Stromal cell of bone marrow (primary cell): ENCODE measurements around the gene GAS7.
"Not testable (repeated sequence)": the region's sequence is repeated elsewhere in the genome, so short reads cannot be mapped to it uniquely, and the experiment has no call there.

ENCODE experiments used
- DNase-seq: peaks from one replicate; pipeline ENCODE4 v3.0.0-alpha.2; 2012; ENCODE audit warnings: low read depth

The GAS7 gene

DNA sequence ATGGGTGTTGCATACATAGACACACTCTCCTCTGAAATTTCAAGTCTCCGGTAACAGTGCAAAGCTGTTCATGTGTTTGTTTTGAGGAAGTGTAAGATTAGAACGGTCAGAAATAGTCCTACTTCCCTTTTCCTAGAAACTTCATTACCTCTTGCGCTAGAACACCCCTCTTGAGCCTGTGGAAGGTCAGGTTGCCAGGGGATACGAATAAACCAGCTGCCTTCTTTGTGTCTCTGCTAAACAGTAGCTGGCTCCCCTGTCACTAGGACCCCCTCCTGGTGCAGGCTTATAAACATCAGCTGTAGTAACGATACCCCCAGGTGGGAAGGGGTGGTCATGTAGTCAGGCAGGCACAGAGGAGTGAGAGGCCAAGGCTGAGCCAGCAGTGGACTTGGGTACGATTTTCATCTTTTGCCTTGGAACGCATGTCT lies 179.9 kb downstream of the GAS7 start:
- no peak for DNase-seq

DNA sequence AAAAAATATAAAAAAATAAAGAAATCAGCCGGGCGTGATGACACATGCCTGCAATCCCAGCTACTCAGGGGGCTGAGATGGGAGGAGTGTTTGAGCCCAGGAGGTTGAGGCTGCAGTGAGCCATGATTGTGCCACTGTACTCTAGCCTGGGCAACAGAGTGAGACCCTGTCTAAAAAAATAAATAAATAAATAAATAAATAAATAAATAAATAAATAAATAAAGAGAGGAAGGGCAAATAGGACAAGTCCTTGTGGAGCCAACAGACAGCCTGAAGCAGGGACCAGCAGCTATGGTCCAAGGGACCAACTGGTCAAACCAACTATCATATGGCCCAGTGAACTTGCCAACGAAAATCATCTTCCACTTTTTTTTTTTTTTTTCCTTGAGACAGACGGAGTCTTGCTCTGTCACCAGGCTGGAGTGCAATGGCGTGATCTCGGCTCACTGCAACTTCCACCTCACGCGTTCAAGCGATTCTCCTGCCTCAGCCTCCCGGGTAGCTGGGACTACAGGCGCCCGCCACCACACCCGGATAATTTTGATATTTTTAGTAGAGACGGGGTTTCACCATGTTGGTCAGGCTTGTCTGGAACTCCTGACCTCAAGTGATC lies 181.3 kb downstream of the GAS7 start:
- not testable (repeated sequence) for DNase-seq

DNA sequence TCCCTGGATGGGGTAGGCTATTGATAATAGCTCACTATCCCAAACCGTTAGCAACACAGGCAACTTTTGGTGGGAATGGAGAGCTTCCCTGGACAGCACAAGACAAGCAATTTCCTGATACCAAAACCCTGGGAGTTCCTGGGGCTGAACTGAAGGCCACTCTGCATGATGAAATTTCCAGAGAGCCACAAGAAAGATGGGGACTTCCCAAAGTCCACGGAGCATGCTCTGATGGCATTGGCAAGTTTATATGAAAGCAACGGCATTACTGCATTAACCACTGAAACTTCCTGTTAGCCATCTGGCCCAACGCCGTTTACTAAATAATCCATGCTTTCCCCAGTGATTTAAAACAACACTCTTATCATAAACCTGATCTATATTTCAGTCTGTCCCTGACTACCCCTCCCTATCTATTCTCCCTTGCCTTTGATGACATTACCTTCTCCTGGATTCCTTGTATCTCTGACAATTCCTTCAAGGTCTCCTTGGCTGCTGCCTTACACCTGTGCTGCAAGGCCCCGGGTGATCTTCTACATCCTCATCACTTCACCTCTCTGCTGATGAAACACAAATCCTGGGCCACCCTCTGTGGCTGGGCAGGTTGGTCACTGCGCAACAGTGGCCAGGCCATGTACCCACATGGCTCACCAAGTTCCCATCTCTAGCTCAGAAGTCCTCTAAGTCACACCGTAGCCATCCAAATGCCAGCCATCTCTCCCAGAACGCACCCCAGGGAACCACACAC lies 184.9 kb downstream of the GAS7 start:
- no peak for DNase-seq

DNA sequence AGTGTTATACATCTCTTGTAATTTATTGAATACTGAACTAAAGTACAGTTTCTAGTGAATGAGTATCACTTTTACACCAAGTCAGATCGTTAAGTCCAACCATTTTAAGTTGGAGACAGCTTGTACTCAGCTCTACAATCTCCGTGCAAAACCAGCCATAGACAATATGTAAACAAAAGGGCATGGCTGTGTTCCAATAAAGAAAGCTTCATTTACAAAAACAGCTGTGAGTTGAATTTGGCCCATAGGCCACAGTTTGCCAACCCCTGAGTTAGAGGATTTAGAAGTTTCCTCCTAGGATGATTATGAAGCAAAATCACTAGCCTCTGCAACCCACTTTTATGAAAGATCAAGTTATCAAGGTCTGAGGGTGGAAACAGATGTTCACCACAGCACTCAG lies 187.7 kb downstream of the GAS7 start:
- no peak for DNase-seq

DNA sequence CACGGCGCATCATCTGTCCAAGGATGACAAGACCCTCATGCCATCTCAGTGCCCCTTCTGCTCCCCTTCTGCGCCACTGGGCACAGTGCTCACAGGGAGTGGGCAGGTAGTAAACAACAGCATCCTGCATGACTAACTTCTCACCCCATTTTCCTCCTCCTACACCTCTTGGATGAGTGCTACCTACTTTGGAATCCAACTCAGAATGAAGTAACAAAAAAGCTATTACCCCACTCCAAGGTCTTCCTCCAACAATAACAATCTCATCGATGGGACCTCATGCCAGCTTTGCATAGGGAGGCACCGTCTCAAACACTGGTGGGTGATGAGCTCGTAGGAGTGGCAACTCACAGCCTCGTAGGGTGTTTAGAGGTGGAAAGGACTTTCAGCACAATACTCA lies 194.7 kb downstream of the GAS7 start:
- no peak for DNase-seq

DNA sequence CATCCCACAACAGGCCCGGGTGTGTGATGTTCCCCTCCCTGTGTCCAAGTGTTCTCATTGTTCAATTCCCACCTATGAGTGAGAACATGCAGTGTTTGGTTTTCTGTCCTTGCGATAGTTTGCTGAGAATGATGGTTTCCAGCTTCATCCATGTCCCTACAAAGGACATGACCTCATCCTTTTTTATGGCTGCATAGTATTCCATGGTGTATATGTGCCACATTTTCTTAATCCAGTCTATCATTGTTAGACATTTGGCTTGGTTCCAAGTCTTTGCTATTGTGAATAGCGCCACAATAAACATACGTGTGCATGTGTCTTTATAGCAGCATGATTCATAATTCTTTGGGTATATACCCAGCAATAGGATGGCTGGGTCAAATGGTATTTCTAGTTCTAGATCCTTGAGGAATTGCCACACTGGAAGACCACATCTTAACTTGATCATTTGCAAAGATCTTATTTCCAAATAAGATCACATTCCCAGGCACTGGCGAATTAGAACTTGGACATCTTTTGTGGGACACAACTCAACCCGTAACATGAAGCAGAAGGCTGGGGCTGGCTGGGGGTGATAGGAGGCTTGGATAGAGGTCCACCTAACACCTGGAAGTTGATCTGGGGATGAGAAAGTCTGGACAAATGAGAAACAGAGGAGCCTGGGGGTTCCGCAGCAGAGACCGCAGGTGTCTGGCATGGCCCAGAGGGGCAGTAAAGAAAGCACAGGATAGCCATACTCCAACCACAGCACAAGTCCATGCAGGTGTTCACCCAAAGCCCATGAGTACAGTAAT lies 195.6 kb downstream of the GAS7 start:
- not testable (repeated sequence) for DNase-seq

DNA sequence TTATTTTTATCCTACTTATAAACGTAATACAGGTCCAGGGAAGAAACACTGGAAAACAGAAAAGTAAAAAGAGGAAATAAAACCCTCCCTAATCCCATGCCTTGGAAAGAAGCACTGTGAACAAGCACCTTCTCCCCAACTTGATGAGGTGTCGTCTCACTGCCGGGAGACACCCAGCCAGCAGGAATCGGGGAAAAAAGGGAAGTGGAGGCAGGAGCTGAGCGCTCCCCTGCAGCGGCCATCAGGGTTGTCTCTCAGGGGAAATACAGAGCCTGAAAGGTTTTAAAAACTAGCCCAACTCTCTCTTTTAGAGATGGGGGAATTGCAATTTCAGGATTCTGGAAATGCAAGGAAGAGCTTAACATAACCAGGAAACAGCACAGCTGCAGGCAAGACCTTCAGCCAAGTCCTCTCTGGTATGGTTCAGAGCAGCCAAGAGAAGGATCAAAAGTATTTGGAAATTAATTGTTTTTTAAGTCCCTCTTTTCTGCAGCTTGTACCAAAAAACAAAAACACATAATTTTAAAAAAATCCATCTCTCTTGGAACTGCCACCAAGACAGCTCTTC lies 197.0 kb downstream of the GAS7 start:
- DNase-seq: no peak

DNA sequence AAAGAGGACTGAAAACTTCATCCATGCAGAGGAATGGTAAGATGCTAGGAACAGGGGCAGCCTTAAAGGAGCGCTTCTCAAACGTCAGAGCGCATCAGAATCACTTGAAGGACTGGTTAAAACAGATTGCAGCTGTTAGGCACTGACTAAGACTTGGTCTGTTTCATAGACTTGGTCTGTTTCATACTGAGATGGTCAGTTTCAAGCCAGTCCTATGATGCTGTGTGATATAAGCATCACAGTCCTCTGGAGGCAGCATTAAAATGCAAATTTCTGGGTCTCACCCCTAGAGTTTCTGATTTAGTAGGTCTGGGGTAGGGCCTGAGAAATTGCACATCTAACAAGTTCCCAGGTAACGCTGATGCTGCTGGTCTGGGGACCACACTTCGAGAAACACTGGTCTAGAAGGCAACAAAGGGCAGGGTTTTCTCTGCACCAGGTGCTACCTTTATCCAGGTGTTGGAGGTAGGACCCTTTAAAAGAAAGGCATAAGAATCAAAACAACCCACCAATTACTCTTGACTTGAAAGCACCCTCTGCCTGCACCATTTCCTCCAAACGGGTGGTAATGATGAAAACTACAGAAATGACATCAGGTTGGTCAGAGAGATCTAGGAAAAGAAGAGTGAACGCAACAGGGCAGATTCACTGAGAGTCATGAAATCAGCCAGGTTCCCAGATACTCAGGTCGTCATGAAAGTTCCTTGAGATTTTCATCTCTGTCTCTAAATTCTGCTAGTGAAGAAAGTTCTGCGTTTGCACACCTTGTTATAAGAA lies 198.3 kb downstream of the GAS7 start:
- DNase-seq: no peak

DNA sequence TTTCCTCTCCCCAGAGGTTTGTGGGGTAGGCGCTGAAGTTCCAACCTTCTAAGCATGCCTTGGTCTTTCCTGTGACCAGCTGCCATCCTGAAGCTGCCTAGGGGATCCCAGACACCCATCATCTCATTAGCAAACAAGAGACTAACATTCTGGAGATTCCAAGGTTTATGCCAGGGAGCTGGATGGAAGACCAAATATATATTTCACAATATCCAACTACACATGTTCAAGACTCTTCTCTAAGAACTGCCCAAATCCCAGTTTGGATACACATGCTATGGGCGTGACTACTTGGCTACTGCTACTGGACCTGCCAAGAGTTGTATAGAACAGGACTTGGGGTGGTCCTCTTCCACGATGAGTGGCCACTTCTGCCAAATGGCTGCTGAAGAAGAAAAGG lies 200.3 kb downstream of the GAS7 start:
- DNase-seq: no peak

DNA sequence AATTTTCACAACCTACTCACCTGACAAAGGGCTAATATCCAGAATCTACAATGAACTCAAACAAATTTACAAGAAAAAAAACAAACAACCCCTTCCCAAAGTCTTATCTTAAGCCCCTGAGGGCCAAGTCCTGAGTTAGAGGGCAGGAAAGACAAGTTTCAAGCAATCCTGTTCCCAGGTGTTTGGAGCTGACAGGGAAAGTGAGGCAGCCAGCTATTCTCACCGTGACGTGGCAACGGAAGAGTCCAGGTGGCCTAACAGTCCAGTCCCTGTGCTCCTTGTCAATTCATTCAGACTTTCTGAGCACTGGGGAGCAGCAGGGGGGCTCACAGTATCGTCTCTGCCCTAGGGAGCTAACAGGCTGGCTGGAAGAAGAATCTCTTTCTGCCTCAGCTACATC lies 203.6 kb downstream of the GAS7 start:
- DNase-seq: no peak

DNA sequence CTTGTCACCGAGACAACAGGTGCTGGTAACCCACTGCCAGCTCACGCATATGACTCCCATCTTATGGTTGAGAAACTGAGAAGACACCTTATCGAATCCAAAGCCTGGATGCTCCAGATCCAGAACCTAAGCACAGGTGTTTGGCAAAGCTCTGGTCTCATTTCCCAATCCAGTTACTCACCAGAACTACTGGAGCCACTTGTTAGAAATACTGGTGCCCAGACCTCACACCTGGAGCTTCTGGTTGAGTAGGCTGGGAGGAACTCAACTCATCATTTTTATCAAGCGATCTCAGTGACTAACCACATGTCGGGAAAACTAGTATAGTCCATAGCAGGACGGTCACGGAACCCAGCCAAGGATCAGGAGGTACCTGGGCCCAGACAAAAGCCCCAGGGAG lies 206.6 kb downstream of the GAS7 start:
- no peak for DNase-seq

DNA sequence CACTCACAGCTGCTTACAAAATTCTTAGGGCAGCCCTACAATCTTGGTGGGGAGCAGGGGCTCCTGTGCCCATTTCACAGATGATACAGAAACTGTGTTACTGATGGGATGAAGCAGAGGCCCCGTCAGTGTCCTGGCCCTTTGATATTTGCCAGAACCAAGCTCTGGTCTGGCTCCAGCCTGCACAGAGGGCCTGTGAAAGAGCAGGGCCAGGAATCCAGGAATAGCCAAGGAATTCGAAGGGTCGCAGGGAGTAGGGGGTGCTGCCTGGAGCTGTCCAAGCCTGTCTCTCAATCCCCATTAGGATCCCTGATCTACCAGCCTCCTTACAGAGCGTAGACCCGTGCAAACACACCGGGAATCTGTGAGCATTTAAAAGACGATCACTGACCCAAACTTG lies 207.1 kb downstream of the GAS7 start:
- no peak for DNase-seq

DNA sequence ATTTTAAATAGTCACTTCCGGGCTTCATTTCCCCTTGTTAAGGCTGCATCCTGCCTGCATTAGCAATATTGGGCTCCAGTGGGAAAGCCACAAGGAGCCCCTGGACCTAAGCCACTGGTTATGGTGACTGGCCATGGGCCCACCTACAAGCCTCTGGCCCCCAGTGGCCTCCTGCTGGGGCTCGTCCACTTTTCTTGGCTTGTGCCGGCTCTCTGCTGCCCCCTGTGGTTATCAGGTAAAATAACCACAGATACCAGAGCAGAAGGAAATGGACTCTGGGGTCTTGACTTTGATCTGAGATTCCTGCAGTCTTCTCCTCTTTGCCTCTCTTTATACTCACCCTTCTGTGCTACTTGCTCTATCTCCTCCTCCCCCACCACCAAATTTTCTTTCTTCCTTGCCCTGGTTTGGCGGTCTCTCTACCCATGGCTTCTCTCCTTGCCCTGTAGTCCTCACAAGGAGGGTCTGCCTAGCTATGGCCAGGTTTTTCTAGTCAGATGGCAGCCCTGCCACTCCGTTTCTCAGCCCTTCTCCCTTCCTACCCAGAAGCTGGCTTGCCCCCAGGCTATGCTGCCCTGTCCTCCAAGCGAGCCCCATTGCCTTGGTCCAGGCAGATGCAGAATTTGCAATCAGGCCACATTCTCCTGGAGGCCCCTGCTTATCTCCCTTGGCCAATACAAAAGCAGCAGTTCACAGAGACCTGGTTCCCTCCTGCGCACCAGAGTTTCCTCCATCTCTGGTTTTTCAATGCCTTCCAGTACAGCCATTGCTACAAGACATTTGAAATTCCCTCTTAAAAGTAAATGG lies 210.4 kb downstream of the GAS7 start:
- DNase-seq: no peak

DNA sequence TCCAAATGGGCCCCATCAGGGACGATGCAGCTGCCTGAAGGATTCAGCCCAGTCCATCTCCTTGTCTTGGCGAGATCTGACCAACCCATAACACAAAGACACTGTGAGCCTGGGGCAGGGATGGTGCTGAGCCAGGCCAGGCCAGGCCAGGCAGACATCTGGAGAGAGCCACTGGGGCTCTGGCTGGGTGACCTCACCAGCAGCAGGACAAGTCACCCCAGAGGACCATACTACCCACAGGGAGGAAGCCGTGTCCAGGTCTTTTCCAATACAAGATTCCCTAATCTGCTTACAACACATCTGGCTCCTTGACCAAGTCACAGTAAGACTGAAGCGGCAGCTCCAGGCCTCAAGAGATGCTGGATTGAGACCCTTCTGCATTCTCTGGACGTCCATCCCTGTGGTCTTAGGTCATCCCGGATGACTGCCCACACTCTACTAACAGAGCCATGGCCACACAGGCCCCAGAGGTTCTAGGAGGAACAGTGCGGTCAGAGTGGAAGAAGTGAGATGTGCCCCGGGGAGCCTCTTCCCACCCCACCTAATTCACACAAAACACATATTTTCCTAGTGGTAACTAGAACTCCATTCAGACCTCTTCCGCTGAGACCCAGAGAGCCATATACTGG lies 211.5 kb downstream of the GAS7 start:
- no peak for DNase-seq

DNA sequence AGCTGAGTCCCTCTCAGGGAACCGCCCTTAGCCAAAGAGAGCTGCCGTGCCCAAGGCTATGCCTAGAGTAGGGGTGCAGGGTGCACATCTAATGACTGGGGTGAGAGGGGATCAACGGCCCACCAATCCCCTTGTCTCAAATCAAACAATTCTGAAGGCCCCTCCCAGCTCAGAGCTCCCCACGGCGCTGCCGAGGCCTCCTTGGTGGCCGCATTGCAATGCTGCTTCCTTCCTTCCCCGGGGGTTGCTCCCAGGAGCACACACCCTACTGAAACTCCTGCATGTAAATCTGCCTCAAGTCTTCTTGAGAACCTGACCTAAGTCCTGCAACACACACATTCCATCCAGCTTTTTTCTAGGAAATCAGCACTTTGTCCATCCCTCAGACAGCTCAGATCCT lies 212.8 kb downstream of the GAS7 start:
- no peak for DNase-seq

DNA sequence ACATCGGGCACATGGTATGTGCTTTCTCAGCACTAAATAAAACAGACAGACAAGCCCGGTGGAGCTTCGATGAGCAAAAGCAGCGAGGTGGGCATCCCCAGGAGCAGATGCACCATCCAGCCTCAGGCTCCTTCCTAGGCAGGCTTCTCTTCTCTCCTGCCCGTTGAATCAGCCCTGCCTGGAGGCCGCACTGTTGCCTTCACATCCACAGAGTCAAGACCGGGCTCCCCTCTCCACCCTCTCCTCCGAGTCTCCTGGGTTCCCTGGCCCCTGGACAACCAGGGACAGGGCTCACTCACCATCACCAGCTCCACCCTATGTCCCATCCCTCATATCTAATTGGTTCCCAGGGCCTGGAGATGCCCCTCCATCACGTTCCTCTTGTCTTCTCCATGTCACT lies 213.6 kb downstream of the GAS7 start:
- DNase-seq: no peak

DNA sequence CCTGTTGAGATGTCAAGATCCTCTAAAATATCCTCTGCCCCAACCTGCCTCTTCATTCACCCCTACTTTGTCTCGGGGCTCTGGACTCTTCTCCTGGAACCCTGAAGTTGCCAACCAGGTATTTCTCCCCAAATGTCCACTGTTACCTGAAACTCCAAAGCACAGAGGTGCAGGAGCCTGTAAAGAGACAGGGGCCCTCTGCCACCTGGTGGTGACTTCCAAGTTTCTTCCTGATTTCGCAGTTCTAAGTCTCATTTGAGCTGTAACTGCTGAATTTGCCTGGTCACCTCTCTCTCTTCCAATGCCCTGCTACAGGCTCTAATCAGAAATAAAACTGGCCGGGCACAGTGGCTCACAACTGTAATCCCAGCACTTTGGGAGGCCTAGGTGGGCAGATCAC lies 216.2 kb downstream of the GAS7 start:
- DNase-seq: no peak

DNA sequence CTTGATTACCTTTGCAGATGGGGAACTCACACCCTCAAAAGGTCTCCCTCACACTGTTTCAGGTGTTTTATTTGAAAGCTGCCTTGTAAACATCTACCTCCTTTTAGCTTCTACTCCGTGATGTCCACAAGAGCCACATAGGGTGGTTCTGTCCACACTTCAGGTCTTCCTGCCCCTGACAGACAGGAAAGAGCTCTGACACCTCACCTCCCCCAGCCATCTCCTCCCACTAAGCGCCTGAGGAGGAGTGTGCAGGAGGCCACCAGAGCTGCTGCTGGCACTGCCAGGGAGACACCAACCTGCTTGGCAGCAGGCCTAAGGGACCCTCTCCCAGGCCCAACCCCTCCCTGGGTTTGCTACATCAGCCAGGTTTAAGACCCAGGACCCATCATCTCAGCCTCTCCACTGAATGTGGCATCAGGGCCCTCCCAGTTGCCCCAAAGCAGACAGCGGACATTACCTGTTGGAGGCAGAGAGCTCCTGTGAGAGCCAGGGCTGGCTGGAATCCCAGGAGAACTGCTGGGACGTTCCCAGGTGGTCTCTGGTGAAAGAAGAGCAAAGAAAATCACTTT lies 217.0 kb downstream of the GAS7 start:
- DNase-seq: no peak

DNA sequence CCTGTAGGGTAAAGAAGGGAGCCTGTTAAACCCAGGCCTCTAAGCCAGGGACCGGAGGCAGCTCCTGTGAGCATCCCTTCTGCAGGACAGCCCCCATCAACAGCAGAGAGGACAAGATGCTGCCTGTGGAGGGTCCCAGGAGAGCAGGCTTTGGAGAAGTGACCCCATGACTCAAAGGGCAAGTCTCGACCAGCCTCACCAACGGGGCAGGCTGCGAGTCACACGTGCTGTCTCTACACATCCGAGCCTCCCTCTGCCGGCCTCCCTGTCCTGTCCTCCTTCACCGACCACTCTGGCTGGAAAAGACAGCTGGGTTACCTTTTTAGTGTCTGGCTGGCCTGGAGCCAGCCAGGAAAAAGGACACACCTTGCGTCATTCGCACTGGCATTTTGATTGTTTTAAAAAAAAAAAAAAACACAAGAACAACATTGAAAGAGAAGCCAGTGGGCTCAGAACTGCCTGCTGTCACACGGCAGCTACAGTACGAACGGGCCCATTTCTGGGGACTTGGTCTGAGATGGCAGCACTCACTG lies 218.9 kb downstream of the GAS7 start:
- no peak for DNase-seq

DNA sequence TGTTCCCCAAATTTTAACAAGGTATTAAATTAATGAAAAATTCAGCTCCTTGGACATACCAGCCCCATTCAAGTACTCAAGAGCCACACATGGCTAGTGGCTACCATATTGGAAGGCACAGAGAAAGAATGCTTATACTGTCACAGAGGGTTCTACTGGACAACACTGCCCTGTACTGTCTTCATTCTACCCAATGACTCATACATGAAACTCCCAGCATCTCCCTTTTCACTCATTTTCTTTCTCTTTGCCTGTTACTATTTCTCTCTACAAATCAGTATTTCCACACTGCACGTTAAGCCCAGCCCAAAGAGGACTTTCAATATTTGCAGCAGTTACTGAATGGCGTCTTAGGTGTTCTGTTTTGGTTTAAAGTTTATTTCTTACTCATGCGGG lies 221.2 kb downstream of the GAS7 start:
- DNase-seq: no peak
